Measurements from ENCODE around the gene CDC37L1. TPM values are rescaled to one million over a fixed set of nuclear protein-coding genes. Genes with fewer than 3 reads are reported as not detected.

The CDC37L1 gene
- polyA plus RNA-seq, 3 donors from 2014 or later: 8.4 to 11.6 (median 11.0) TPM

- H3K27me3 Mint-ChIP-seq (ENCODE audit: low read depth in 3 of 3): peaks cover 0 to 6% (median 3%) of the 10 kb centered on the region in 3 donors
- no peaks in the 10 kb centered on the region for H3K9me3 Mint-ChIP-seq
- H3K27ac Mint-ChIP-seq: no peak overlapping the region
- DNase-seq: no peak
- no peaks in the 10 kb centered on the region for H3K36me3 Mint-ChIP-seq
- H3K4me1 Mint-ChIP-seq: no peaks in the 10 kb centered on the region
- H3K4me3 Mint-ChIP-seq: no peak overlapping the region
These were observed 75.7 kb downstream of the CDC37L1 start for GRCh38 chr9:4755026-4755609.

DNA sequence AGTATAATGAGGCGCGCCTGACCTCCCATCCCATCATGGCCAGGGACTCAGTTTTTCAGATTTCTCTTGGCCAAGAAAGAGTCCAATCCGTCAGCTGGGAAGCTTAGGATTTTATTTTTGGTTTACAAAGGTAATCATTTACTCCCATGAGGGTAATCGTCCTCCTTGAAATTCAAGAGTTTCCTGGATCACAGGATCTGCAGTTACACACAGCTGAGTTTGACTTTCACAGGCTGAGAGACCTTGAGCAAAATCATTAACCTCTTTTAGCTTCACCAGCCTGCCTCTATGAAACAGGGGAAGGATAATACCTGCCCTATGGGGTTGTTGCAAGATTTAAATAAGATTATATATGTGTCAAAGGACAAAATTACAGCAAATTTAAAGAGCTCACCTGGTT lies 77.1 kb downstream of the CDC37L1 start:
- H3K27ac Mint-ChIP-seq: no peak overlapping the region
- peaks cover 0 to 6% (median 2%) of the 10 kb centered on the region in 3 donors for H3K27me3 Mint-ChIP-seq (ENCODE audit: low read depth in 3 of 3)
- H3K4me1 Mint-ChIP-seq: no peaks in the 10 kb centered on the region
- H3K4me3 Mint-ChIP-seq: no peak overlapping the region
- H3K36me3 Mint-ChIP-seq: peaks cover 0 to 2% (median 0%) of the 10 kb centered on the region in 3 donors
- H3K9me3 Mint-ChIP-seq: no peaks in the 10 kb centered on the region
- DNase-seq: no peak

Other genes starting within 250 kb of the CDC37L1 start
- gene SLC1A1, start 189.1 kb upstream of the CDC37L1 start, polyA plus RNA-seq: under 1 TPM in 1 of 3 donors, not detected in 2; 0.13 TPM
- gene PLPP6, start 17.3 kb upstream of the CDC37L1 start, polyA plus RNA-seq: 1 to 10 TPM in 2 of 3 donors, not detected in 1; 1.9 to 3.4 TPM
- gene SPATA6L, start 13.1 kb upstream of the CDC37L1 start, polyA plus RNA-seq: 1 to 10 TPM in 1 of 3 donors, under 1 TPM in 1, not detected in 1; 0.49 to 1.3 TPM
- 10 to 100 TPM; 36.0 to 41.2 (median 37.2) TPM for gene AK3, start 61.6 kb downstream of the CDC37L1 start, polyA plus RNA-seq
- gene RCL1, start 113.4 kb downstream of the CDC37L1 start, polyA plus RNA-seq: 10 to 100 TPM; 13.6 to 31.3 (median 17.0) TPM

Data from immature natural killer cell (primary cell).